Gastroesophageal sphincter (tissue), 4 donors: Measurements from ENCODE around the gene KIAA2012. TPM values are rescaled to one million over a fixed set of nuclear protein-coding genes. Genes with fewer than 3 reads are reported as not detected.

Experiments
- ATAC-seq: fragments of 150-250 bp; one replicate; pipeline ENCODE4 v1.9.1; 2016; ENCODE audit warnings: mild to moderate bottlenecking, moderate library complexity
- H3K27ac ChIP-seq, 4 donors: fragments of 200-600 bp; sonication (generic) in 3 of 4; 1 replicate in 3 of 4; 2 replicates in 1 of 4; pipeline ENCODE4 v1.5.1; 2016 to 2019
- H3K27me3 ChIP-seq: fragments of 200-600 bp; sonication (generic); one replicate; pipeline ENCODE4 v1.5.1; 2019
- H3K36me3 ChIP-seq, 2 donors: fragments of 200-600 bp; sonication (generic); one replicate each; pipeline ENCODE4 v1.5.1; 2019; ENCODE audit warnings: control low read depth in 1 of 2
- H3K4me1 ChIP-seq, 3 donors: fragments of 200-600 bp; sonication (generic); 1 replicate in 2 of 3; 2 replicates in 1 of 3; pipeline ENCODE4 v1.5.1; 2016 to 2019; ENCODE audit warnings: control low read depth in 2 of 3
- H3K4me3 ChIP-seq, 2 donors: fragments of 200-600 bp; sonication (generic); one replicate each; pipeline ENCODE4 v1.5.1; 2019; ENCODE audit warnings: mild to moderate bottlenecking in 1 of 2, moderate library complexity in 1 of 2
- H3K9me3 ChIP-seq, 3 donors: fragments of 200-600 bp; sonication (generic); one replicate each; pipeline ENCODE4 v1.5.1; 2017 to 2019; ENCODE audit warnings: control low read depth in 2 of 3
- CTCF ChIP-seq, 4 experiments: fragments of 200-600 bp in 2 of 4; fragments of 450-650 bp in 2 of 4; sonication (generic) in 1 of 4; IDR thresholded peaks; one replicate each; pipeline ENCODE4 v1.5.1; 2017 to 2019; ENCODE audit warnings: antibody characterized with exemption in 4 of 4, mild to moderate bottlenecking in 2 of 4, moderate library complexity in 2 of 4
- EP300 ChIP-seq: sonication (generic); formaldehyde crosslinking; IDR thresholded peaks from one replicate; pipeline ENCODE4 v1.6.1; 2017; ENCODE audit warnings: antibody characterized with exemption, mild to moderate bottlenecking
- POLR2A ChIP-seq, 2 donors: fragments of 450-650 bp; IDR thresholded peaks; one replicate each; pipeline ENCODE4 v1.6.1; 2017; ENCODE audit warnings: antibody characterized with exemption in 2 of 2, mild to moderate bottlenecking in 2 of 2, moderate library complexity in 1 of 2
- POLR2AphosphoS5 ChIP-seq: sonication (generic); formaldehyde crosslinking; IDR thresholded peaks from one replicate; pipeline ENCODE4 v1.6.1; 2017; ENCODE audit warnings: antibody characterized with exemption
- WGBS, 2 donors: methylation state at CpG; one replicate each; pipeline ENCODE4 v1.1.5; 2018; ENCODE audit warnings: low coverage in 1 of 2; 5-methylcytosine and 5-hydroxymethylcytosine counted together
- small RNA-seq, 4 donors: library from RNA; depleted of rRNA; stranded (forward); fragments of <200 nt; gene quantifications; one replicate each; pipeline ENCODE3, GENCODE V24; 2016
- total RNA-seq, 4 donors: library from RNA; depleted of rRNA; stranded (reverse); fragments of >200 nt; gene quantifications; one replicate each; pipeline ENCODE4 v1.1.0, GENCODE V29; 2016

Gene KIAA2012
- total RNA-seq, 4 donors from 2014 or later = not detected

- WGBS, 2 donors = 55 to 58% methylated on average over 8 to 10 of the region's 10 CpGs
- ATAC-seq = no peak
- Histone ChIP-seq H3K4me3 (no peak overlapping the region), H3K27me3 (peaks cover 9% of the 10 kb centered on the region), H3K27ac (no peak overlapping the region), H3K9me3 (no peaks in the 10 kb centered on the region), H3K4me1 (no peaks in the 10 kb centered on the region), H3K36me3 (no peaks in the 10 kb centered on the region)
- TF ChIP-seq POLR2A (IDR thresholded peaks at IDR 0.05) = no peak
- TF ChIP-seq EP300 = no peak
- TF ChIP-seq POLR2AphosphoS5 = no peak
- TF ChIP-seq CTCF (IDR thresholded peaks at IDR 0.05) = no peak
Measured at GRCh38 chr2:202249521-202250253, 176.6 kb downstream of the KIAA2012 start.

- 10 to 51% methylated on average over 2 to 5 of the region's 5 CpGs for WGBS, 2 donors
- no peak for ATAC-seq
- H3K36me3 ChIP-seq = no peaks in the 10 kb centered on the region
- H3K4me3 ChIP-seq = no peak overlapping the region
- no peak for TF ChIP-seq EP300
- no peak for TF ChIP-seq POLR2A (IDR thresholded peaks at IDR 0.05)
- TF ChIP-seq CTCF (IDR thresholded peaks at IDR 0.05) = no peak
- no peak for TF ChIP-seq POLR2AphosphoS5
- no peak overlapping the region for H3K27ac ChIP-seq
- no peaks in the 10 kb centered on the region for H3K4me1 ChIP-seq
- H3K27me3 ChIP-seq = peaks cover 7% of the 10 kb centered on the region
- no peaks in the 10 kb centered on the region for H3K9me3 ChIP-seq
Measured at GRCh38 chr2:202251494-202251893, 178.4 kb downstream of the KIAA2012 start.

Small RNA genes within 50 kb of the gene (small RNA-seq; reads per million reads assigned to genes)
- 0 reads per million in 4 donors for gene AC079354.2

Other genes with a start within 250 kb of the KIAA2012 start
- gene FZD7, start 39.4 kb upstream of the KIAA2012 start, total RNA-seq = 10 to 100 TPM; 15.9 to 55.4 (median 39.0) TPM
- gene SUMO1, start 165.3 kb downstream of the KIAA2012 start, total RNA-seq = 10 to 100 TPM; 54.9 to 94.9 (median 76.0) TPM
- 10 to 100 TPM; 19.4 to 61.0 (median 41.6) TPM for gene NOP58, start 192.5 kb downstream of the KIAA2012 start, total RNA-seq